Stimulated activated CD8-positive, alpha-beta memory T cell treated with anti-CD3 and anti-CD28 coated beads, Interleukin-15, amount 100 ng/mL, for 48 hours (primary cell): ENCODE results near the gene QSOX1.

ENCODE experiments used
- DNase-seq, 2 donors: peaks; one replicate each; pipeline ENCODE4 v3.0.0-alpha.2; 2020; ENCODE audit warnings: low read depth in 2 of 2

QSOX1 gene

GRCh38 chr1:180145446-180145845 is 9.2 kb upstream of the QSOX1 start:
- no peak for DNase-seq

GRCh38 chr1:180150982-180151381 is 3.7 kb upstream of the QSOX1 start:
- DNase-seq: no peak

GRCh38 chr1:180151508-180151907 is 3.2 kb upstream of the QSOX1 start:
- DNase-seq: no peak

- no peak for DNase-seq
These were observed 2.1 kb upstream of the QSOX1 start for GRCh38 chr1:180152588-180152987.

DNA sequence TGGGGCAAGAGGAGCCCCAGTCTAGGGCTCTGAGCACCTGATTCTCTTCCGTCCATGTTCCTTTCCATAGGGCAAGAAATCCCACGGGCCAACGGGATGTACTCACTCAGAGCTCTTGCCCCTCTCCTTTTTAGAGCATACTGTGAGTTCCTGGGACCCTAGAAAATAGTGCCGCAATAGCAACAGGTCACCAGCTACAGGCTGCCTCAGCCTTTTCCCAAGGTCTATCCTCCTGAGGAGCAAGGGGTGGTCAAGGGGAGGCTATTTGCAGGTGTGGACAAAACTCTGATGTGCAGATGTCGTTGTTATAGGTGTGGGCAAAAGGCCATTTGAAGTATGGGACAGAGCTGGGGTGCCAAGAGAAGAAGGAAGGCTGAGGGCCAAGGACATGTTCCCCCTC is 1.6 kb upstream of the QSOX1 start:
- DNase-seq: no peak

- DNase-seq: no peak
These were observed 705 bp upstream of the QSOX1 start for GRCh38 chr1:180154003-180154324.

GRCh38 chr1:180155182-180155682 is 563 bp downstream of the QSOX1 start:
- DNase-seq: no peak

- no peak for DNase-seq
These were observed 1.5 kb downstream of the QSOX1 start for GRCh38 chr1:180156201-180156600.

DNA sequence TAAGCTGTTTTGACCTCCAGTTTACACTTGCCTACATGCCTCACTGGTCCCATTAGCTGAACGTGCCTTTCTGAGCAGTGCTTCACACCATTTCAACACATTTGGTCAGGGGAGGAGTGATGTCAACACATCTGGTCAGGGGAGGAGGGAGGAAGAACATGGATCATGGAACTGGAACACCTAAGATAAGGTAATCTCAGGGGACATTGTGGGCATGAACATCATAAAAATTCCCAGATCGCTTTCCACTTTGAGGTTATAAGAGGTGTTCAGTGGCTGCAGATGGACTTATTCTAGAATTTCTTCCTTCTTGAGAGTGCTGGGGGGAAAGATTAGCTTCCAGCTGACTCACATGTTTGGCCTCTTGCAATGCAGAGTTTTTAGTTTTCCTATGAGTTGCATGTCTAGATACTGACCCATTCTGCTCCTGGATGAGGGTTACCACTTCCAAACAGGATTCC is 2.0 kb downstream of the QSOX1 start:
- no peak for DNase-seq

GRCh38 chr1:180157108-180157507 is 2.4 kb downstream of the QSOX1 start:
- DNase-seq: no peak

DNA sequence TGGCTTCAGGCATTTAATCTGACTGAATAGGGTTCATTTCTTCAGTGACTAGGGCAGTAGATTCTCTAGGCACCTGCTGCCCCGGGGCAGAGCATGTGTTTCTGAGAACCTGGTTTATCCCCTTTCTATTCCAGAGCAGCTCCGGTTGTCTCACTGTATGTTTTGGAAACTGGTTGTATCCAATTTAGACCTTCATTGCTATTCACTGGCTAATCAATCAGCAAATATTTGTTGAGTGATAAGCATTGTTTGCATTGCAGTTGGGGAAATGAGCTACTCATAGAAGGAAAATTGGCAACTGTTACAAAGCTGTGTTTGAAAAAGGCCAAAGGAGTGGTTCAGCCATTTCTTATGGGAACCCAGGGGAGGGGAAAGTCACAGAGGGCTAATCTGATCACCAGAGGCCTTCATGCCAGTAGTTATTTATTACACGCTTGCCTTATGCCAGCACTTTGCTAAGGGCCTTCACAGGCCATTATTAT is 2.9 kb downstream of the QSOX1 start:
- no peak for DNase-seq

DNA sequence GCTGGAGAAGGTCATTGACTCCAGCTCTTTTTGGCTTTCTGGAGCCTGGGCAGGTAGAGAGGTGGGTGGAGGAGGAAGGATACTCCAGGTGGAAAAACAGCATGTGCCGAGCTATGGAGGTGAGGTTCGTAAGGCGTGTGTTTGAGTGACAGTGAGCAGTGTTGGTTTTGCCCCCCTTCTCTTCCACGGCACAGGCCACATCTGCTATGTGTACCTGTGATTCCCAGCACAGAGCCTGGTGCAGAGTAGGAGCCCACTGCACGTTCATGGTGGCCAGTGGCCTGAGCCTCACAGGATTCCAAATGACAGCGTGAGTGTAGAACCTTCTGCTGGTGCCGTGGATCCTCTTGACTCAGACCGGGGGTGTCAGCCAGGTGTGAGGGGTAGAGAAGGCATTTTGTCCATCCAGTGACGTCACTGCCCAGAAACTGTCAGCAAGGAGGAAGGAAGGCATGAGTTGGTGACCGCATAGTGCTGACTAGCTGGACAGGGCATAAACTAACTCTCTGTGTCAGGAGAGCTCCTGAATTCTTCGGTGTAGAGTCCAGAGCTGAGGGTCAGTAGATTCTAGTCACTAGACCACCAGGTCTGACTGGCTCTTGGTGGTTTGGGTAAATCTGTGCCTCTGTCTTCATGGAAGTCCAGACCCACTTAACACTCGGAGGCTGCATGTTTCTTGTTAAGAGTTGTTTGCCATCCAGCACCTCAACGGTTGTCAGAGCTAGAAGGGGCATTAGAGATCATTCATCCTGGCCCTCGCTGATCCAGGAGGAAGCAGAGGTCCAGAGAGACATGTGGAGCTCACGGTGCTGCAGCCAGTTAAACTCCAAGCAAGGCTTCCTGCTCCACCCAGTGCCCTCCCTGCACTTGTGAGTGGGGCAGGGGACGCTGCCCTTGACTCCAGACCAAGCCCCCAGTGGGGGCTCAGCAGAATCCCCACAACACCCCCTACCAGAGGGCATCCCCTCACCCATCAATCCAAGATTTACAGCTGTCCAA is 3.8 kb downstream of the QSOX1 start:
- DNase-seq: no peak

DNA sequence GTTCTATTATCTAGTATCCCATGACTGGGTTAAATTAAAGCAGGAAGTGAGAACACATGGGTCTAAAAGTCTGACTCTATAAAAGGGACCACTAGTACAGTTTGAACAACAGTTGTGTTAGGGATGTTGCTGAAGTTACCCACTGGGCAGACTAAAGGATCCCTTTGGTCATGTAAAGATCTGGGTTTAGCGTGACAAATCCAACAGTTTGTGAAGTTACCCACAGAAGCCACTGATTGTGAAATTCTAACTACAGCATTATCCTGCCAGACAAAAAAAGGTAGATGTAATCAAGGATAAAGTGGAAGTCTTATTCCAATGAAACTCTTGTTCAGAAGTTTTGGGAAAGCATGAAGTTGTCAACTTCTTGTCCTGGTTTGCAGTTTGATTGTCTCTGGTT is 5.7 kb downstream of the QSOX1 start:
- DNase-seq: no peak

GRCh38 chr1:180163041-180163440 is 8.4 kb downstream of the QSOX1 start:
- no peak for DNase-seq

GRCh38 chr1:180165096-180165495 is 10.4 kb downstream of the QSOX1 start:
- no peak for DNase-seq

DNA sequence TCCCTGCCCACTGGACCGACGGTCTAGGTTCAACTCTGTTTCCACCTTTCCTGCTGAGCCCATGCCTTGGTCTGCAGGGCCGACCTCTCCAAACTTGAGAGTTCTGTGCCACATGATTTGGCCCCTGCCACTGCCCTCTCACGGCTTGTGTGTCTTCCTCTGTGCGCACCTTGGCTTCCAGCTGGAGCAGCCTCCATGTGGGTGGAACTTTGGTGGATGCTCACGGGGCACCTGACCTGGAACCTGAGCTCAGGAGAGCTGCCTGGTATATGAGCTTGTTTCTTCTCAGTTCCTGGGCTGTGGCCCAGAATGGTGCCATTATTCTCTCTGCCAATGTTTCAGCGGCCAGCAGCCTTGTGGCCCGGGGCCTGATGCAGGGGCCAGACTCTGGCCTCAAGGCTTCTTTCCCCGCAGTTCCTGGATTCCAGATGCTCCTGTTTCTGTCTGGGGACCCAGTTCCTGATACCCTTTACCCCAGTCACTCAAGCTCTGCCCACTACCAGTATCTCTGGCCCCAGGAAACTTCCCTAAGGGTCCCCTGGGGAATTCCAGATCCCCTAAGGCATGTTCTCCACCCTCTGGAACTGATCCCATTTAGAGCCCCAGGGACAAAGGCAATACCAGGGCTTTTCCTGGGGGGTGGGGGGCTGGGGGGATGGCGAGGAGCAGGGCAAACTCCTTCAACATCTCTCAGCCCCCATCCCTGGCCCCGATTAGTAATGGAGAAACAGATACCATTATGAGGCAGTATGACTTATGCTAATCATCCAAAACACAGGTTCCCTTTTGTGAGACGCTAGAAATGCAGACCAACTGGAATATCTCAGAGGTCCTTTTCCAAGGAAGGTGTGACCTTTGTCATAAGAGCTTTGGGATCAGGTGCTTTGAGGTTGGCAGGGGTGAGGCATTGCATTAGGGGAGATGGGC is 11.1 kb downstream of the QSOX1 start:
- DNase-seq: no peak

DNA sequence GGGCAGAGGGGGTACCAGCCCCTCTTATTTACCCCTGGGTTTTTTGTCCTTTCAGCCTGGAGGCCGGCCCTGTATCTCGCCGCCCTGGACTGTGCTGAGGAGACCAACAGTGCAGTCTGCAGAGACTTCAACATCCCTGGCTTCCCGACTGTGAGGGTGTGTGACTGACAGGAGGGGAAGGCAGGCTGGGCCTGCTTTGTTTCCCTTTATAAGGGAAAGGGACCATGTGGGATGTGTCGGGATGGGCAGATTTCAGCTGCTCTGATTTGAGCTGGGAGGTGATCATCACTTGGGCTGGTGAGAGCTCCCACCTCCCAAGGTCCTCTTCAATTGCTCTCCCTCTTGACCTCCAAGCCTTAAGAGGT is 11.7 kb downstream of the QSOX1 start:
- no peak for DNase-seq

DNA sequence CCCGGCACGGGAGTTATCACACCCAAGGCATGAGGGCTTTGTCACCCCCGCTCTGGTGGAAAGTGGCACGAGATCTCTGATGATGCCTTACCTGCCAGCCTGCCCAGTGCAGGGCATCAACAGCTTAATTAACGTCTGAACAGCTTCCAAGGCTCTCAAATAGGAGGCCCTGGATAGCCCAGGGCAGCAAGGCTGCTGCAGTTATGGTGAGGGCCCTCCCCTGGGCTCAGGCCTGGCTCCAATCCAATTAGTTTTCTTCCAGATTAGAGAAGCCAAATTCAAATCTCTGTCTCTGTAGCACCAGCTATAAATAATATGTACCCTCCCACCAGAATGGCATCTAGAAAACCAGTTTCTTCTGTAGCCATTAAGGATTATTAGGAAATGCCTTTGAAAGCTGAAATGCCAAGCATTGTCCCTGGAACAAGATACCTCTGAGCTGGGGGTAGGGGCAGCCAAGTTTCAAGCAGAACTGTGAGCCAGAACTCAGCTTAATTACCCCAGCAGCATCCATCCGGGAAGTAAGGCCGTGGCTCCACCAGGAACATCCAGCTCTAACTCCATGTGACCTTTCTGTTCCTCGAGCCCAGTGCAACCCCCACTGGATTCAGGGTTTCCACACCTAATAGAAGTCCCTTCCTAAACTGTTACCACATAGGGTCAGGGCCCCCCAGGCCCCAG is 12.5 kb downstream of the QSOX1 start:
- no peak for DNase-seq

GRCh38 chr1:180167721-180168467 is 13.2 kb downstream of the QSOX1 start:
- DNase-seq: no peak

- DNase-seq: peak in 1 of 2 donors; percentile 15
These were observed 14.3 kb downstream of the QSOX1 start for GRCh38 chr1:180168786-180169639.
